ENCODE measurements around the gene SOBP. TPM values are rescaled to one million over a fixed set of nuclear protein-coding genes. Genes with fewer than 3 reads are reported as not detected.

The SOBP gene
- total RNA-seq, 2 donors from 2014 or later: 1.5 to 1.9 TPM

DNA sequence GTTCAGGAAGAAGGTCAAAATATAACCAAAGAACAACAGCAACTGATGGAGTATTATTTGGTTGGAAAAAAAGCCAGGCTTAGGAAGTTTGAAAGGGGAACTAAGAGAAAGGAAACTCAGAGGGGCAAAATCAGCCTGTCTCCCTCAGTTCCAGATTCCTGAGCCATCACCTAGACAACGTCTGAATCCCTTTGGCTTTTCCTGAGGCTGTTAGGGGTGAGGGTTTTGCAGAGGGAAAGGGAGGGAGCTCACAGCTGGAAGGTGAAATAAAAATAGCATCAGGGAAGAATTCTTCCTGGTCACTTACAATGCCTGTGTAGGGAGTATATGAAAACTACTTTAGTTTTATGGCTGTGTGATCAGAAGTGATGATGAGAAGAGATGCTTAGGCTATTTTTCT, 100.5 kb downstream of the SOBP start:
- no peak for TF ChIP-seq CTCF (conservative IDR thresholded peaks at IDR 0.05)
- WGBS, 2 experiments (ENCODE audit: insufficient coverage in 1 of 2, insufficient read length in 1 of 2): 50 to 63% methylated on average over 1 of the region's 1 CpG
- H3K36me3 ChIP-seq (ENCODE audit: control insufficient read depth, insufficient read depth, low read length): no peaks in the 10 kb centered on the region
- H3K9me3 ChIP-seq (ENCODE audit: control insufficient read depth, low read length): no peaks in the 10 kb centered on the region
- no peak overlapping the region for H3K27ac Mint-ChIP-seq
- no peaks in the 10 kb centered on the region for H3K9me3 Mint-ChIP-seq
- no peaks in the 10 kb centered on the region for H3K4me1 ChIP-seq (ENCODE audit: control insufficient read depth, insufficient read depth, low read length)
- H3K4me3 ChIP-seq (ENCODE audit: low read length): no peak overlapping the region
- no peak for DNase-seq
- H3K4me1 Mint-ChIP-seq: peaks cover 14% of the 10 kb centered on the region
- H3K27me3 ChIP-seq (ENCODE audit: control insufficient read depth, insufficient read depth, low read length, poor library complexity, severe bottlenecking): no peaks in the 10 kb centered on the region
- H3K27ac ChIP-seq (ENCODE audit: low read depth, low read length): peak overlapping the region; percentile 95
- no peak overlapping the region for H3K9ac ChIP-seq (ENCODE audit: extremely low read depth, low read length, poor library complexity, severe bottlenecking)
- H3K4me3 Mint-ChIP-seq: no peak overlapping the region
- H3K27me3 Mint-ChIP-seq (ENCODE audit: insufficient read depth): peaks cover 2% of the 10 kb centered on the region
- H3K36me3 Mint-ChIP-seq (ENCODE audit: low read depth): no peaks in the 10 kb centered on the region

DNA sequence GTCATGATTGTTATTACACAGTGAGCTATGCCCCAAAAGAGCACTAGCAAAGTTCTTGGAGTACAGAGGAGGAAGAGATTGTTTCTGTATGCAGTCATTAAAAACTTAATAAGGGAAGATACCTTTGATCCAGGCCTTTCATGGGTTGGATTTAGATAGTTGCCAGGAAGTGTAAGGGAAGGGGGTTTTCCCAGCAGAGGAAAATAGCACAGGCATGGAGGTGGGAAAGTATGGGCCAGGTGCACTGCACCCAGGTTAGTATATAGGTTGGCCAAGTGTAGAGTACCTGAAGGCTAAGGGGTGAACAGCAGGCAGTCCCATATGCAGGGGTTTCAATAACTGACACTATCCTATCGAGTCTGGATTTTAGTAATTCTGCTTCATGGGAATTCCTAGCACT, 101.4 kb downstream of the SOBP start:
- H3K9ac ChIP-seq (ENCODE audit: extremely low read depth, low read length, poor library complexity, severe bottlenecking): no peak overlapping the region
- H3K4me3 Mint-ChIP-seq: no peak overlapping the region
- no peak for TF ChIP-seq CTCF (conservative IDR thresholded peaks at IDR 0.05)
- no peaks in the 10 kb centered on the region for H3K4me1 ChIP-seq (ENCODE audit: control insufficient read depth, insufficient read depth, low read length)
- no peak overlapping the region for H3K27ac Mint-ChIP-seq
- DNase-seq: no peak
- no peaks in the 10 kb centered on the region for H3K9me3 ChIP-seq (ENCODE audit: control insufficient read depth, low read length)
- peaks cover 5% of the 10 kb centered on the region for H3K4me1 Mint-ChIP-seq
- H3K27ac ChIP-seq (ENCODE audit: low read depth, low read length): no peak overlapping the region
- no peak overlapping the region for H3K4me3 ChIP-seq (ENCODE audit: low read length)
- no peaks in the 10 kb centered on the region for H3K36me3 ChIP-seq (ENCODE audit: control insufficient read depth, insufficient read depth, low read length)
- no peaks in the 10 kb centered on the region for H3K27me3 ChIP-seq (ENCODE audit: control insufficient read depth, insufficient read depth, low read length, poor library complexity, severe bottlenecking)
- no peaks in the 10 kb centered on the region for H3K36me3 Mint-ChIP-seq (ENCODE audit: low read depth)
- no peaks in the 10 kb centered on the region for H3K9me3 Mint-ChIP-seq
- 93% methylated on average over 1 of the region's 1 CpG; no CpG with 5 or more reads in 1 of the 2 experiments for WGBS, 2 experiments (ENCODE audit: insufficient coverage in 1 of 2, insufficient read length in 1 of 2)
- peaks cover 2% of the 10 kb centered on the region for H3K27me3 Mint-ChIP-seq (ENCODE audit: insufficient read depth)

DNA sequence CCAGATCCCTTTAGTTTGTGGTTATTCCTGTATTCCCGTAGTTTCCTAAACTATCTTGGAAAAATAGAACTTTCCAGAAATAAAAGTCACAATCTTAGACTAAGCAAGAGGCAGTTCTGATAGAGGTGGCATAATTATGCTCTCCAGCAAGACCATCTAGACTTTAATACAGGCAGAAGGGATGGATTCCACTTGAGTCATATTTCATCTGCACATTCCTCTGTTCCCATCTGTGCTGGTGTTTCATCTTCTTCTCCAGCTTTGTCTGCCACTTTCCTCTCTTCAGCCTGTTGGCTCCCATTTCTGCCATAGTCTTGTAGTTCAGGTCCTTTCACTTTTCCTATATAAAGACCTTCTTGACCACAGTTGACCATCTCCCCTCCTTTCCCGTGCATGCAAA, 102.9 kb downstream of the SOBP start:
- Histone ChIP-seq H3K27me3 (ENCODE audit: control insufficient read depth, insufficient read depth, low read length, poor library complexity, severe bottlenecking) (no peaks in the 10 kb centered on the region), H3K4me3 (ENCODE audit: low read length) (no peak overlapping the region), H3K9ac (ENCODE audit: extremely low read depth, low read length, poor library complexity, severe bottlenecking) (no peak overlapping the region), H3K4me1 (ENCODE audit: control insufficient read depth, insufficient read depth, low read length) (no peaks in the 10 kb centered on the region), H3K9me3 (ENCODE audit: control insufficient read depth, low read length) (no peaks in the 10 kb centered on the region), H3K27ac (ENCODE audit: low read depth, low read length) (no peak overlapping the region), H3K36me3 (ENCODE audit: control insufficient read depth, insufficient read depth, low read length) (no peaks in the 10 kb centered on the region)
- H3K27me3 Mint-ChIP-seq (ENCODE audit: insufficient read depth): peaks cover 2% of the 10 kb centered on the region
- 100% methylated on average over 1 of the region's 2 CpGs; no CpG with 5 or more reads in 1 of the 2 experiments for WGBS, 2 experiments (ENCODE audit: insufficient coverage in 1 of 2, insufficient read length in 1 of 2)
- no peak overlapping the region for H3K4me3 Mint-ChIP-seq
- H3K9me3 Mint-ChIP-seq: no peaks in the 10 kb centered on the region
- H3K36me3 Mint-ChIP-seq (ENCODE audit: low read depth): no peaks in the 10 kb centered on the region
- TF ChIP-seq CTCF (conservative IDR thresholded peaks at IDR 0.05): no peak
- no peak overlapping the region for H3K27ac Mint-ChIP-seq
- H3K4me1 Mint-ChIP-seq: no peaks in the 10 kb centered on the region
- no peak for DNase-seq

All from endodermal cell (in vitro differentiated cells).